ENCODE data around the gene IFITM2.
"Not testable (repeated sequence)": the region's sequence is repeated elsewhere in the genome, so short reads cannot be mapped to it uniquely, and the experiment has no call there.

- not testable (repeated sequence) for TF ChIP-seq CTCF (conservative IDR thresholded peaks at IDR 0.05); EZH2 (IDR thresholded peaks at IDR 0.05; ENCODE audit: low read depth)
These were observed 20.4 kb upstream of the IFITM2 start for GRCh38 chr11:286977-287820.

Measured in PC-9 (cell line).